Measurements from ENCODE around the gene DCAF17. TPM values are rescaled to one million over a fixed set of nuclear protein-coding genes. Genes with fewer than 3 reads are reported as not detected.

The DCAF17 gene
- total and polyA plus RNA-seq, 4 experiments from 2014 or later: 11.3 to 30.3 (median 19.5) TPM

DNA sequence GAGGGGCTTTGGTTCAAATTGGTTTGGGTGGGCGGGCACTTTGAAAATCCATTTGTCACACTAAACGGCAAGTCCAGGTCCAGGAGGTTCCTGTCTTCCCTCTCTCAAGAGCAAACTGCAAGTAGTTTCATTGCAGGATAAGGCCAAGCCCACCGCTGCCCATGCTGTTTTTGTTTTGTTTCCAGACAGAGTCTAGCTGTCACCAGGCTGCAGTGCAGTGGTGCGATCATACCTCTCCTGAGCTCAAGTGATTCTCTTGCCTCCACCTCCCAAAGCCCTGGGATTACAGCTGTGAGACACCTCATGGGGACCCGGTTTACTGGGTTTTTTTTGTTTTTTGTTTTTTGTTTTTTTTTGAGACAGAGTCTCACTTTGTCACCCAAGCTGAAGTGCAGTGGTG is 86.4 kb downstream of the DCAF17 start:
- Histone ChIP-seq H3K9me3 (ENCODE audit: control insufficient read depth in 1 of 2, low read length in 2 of 2) (no peaks in the 10 kb centered on the region), H3K4me3 (ENCODE audit: low read length in 2 of 2) (no peak overlapping the region), H3K4me1 (ENCODE audit: insufficient read depth, low read length) (peaks cover 21% of the 10 kb centered on the region), H3K36me3 (ENCODE audit: insufficient read depth, low read length) (no peaks in the 10 kb centered on the region), H3K27me3 (ENCODE audit: insufficient read depth, low read length) (peaks cover 4% of the 10 kb centered on the region), H3K27ac (ENCODE audit: low read depth, low read length) (no peak overlapping the region)
- no peak overlapping the region for H3K27ac Mint-ChIP-seq
- H3K4me3 Mint-ChIP-seq: no peak overlapping the region
- POLR2A ChIA-PET (ENCODE audit: partially characterized antibody): no interaction called here
- no peaks in the 10 kb centered on the region for H3K9me3 Mint-ChIP-seq
- CTCF ChIA-PET (ENCODE audit: partially characterized antibody): interaction anchor here (1.8 kb wide), 1 partner anchor 12 kb away, joined by 3 read pairs; no protein-coding TSS in a partner anchor
- peaks cover 24 to 30% of the 10 kb centered on the region in 2 donors for H3K27me3 Mint-ChIP-seq
- peaks cover 0 to 4% of the 10 kb centered on the region in 2 donors for H3K36me3 Mint-ChIP-seq
- intact Hi-C loops (cut with micrococcal nuclease): no loop called here
- peaks cover 4 to 21% (median 13%) of the 10 kb centered on the region in 4 donors for H3K4me1 Mint-ChIP-seq
- DNase-seq: no peak

DNA sequence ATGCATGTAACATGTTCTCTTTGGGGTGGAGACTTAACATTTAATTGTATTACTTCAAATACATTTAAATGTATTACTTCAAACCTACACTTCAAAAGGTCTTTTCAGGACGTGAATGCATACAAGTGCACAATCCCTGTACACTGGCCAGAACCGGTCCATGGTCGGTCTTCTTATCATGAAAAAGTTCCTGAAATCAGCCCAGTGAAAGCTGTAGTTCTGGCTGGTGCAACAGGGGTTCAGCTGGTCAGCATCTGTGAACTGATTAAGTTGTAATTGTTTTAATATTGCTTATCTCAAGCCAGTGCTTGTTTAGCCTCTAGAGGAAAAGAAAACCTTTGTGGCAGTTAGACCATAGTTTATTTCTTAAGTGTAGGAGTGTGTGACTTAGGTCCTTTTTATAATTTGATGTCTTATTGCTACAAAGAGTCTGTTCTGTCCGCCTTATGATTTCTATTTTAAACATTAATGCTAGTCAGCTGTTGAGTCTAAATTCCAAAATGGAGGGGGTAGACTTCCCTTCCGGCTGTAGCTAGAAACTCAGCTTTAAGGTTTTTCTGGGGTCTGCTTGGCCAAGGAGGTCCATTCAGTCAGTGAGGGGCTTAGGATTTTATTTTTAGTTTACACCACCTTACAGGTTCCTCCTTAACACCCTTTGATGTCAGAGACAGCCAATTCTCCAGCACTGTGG is 87.5 kb downstream of the DCAF17 start:
- H3K4me1 Mint-ChIP-seq: peaks cover 4 to 21% (median 13%) of the 10 kb centered on the region in 4 donors
- CTCF ChIA-PET (ENCODE audit: partially characterized antibody): interaction anchor here (1.8 kb wide), 1 partner anchor 11 kb away, joined by 3 read pairs; no protein-coding TSS in a partner anchor
- peak overlapping the region; percentile 48 to 83 (median 63) for H3K4me3 Mint-ChIP-seq
- no peak for DNase-seq
- intact Hi-C loops (cut with micrococcal nuclease): no loop called here
- POLR2A ChIA-PET (ENCODE audit: partially characterized antibody): no interaction called here
- no peak overlapping the region for H3K27ac Mint-ChIP-seq
- peaks cover 26 to 30% of the 10 kb centered on the region in 2 donors for H3K27me3 Mint-ChIP-seq
- Histone ChIP-seq H3K4me3 (ENCODE audit: low read length in 2 of 2) (no peak overlapping the region), H3K9me3 (ENCODE audit: control insufficient read depth in 1 of 2, low read length in 2 of 2) (no peaks in the 10 kb centered on the region), H3K36me3 (ENCODE audit: insufficient read depth, low read length) (no peaks in the 10 kb centered on the region), H3K27me3 (ENCODE audit: insufficient read depth, low read length) (peaks cover 4% of the 10 kb centered on the region), H3K4me1 (ENCODE audit: insufficient read depth, low read length) (peaks cover 21% of the 10 kb centered on the region), H3K27ac (ENCODE audit: low read depth, low read length) (no peak overlapping the region)
- no peaks in the 10 kb centered on the region for H3K9me3 Mint-ChIP-seq
- H3K36me3 Mint-ChIP-seq: peaks cover 0 to 4% of the 10 kb centered on the region in 2 donors

DNA sequence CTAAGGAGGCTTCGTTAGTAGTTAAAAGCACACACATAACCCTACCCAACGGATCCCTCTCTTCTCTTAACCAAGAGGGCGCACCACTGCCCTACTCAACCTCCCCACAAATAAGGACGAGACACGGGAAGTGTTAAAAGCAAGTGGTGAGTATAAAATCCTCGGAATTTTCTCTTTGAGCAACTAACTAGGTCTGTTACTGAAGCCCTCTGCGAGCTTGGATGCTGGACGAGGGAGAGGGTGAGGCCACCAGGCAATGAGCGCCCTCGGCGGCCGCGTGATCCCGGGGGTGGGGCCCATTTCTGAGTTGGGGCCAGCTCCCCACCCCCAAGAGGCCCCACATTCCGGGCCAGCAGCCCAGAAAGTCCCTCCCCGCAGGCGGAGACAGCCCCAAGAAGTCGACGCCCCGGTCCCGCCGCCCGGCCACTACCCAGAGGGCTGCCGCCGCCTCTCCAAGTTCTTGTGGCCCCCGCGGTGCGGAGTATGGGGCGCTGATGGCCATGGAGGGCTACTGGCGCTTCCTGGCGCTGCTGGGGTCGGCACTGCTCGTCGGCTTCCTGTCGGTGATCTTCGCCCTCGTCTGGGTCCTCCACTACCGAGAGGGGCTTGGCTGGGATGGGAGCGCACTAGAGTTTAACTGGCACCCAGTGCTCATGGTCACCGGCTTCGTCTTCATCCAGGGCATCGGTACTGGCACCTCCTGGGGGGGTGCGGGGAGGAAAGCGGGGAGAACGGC is 88.2 kb downstream of the DCAF17 start, which contains the start of gene CYBRD1:
TSS of gene CYBRD1 (plus strand) at position 423 of the 736 bp plus-strand sequence. CDS start at position 495, 72 bp downstream.
- DNase-seq: no peak
- Histone ChIP-seq H3K36me3 (ENCODE audit: insufficient read depth, low read length) (no peaks in the 10 kb centered on the region), H3K9me3 (ENCODE audit: control insufficient read depth in 1 of 2, low read length in 2 of 2) (no peaks in the 10 kb centered on the region), H3K4me1 (ENCODE audit: insufficient read depth, low read length) (peaks cover 21% of the 10 kb centered on the region), H3K4me3 (ENCODE audit: low read length in 2 of 2) (peak within 1 kb of the TSS; percentile 9 to 17), H3K27me3 (ENCODE audit: insufficient read depth, low read length) (peaks cover 4% of the 10 kb centered on the region), H3K27ac (ENCODE audit: low read depth, low read length) (no peak within 1 kb of the TSS)
- H3K4me3 Mint-ChIP-seq: peak within 1 kb of the TSS; percentile 60 to 83 (median 76)
- H3K36me3 Mint-ChIP-seq: no peaks in the 10 kb centered on the region
- ChIA-PET CTCF (ENCODE audit: partially characterized antibody) (interaction anchor here (1.8 kb wide), 1 partner anchor 10 kb away, joined by 3 read pairs; no protein-coding TSS in a partner anchor), POLR2A (ENCODE audit: partially characterized antibody) (no interaction called here)
- peaks cover 30% of the 10 kb centered on the region in 2 donors for H3K27me3 Mint-ChIP-seq
- no peak within 1 kb of the TSS for H3K27ac Mint-ChIP-seq
- intact Hi-C loops (cut with micrococcal nuclease): no loop called here
- peaks cover 4 to 21% (median 13%) of the 10 kb centered on the region in 4 donors for H3K4me1 Mint-ChIP-seq
- no peaks in the 10 kb centered on the region for H3K9me3 Mint-ChIP-seq

DNA sequence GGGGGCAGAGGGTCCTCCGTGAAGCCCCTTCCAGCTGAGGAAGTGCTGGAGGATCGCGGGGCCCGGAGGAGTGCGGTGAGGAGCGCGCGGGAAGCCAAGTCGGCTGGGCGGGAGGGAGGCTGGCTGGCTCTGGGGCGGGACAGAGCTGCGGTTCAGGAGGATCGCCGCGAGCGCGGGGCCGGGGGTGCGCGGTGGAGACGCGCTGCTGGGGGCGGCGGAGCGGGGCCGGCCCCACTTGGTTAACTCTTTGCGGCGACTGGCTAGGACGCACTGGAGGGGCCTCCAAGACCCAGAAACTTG is 88.7 kb downstream of the DCAF17 start:
- ChIA-PET CTCF (ENCODE audit: partially characterized antibody) (no interaction called here), POLR2A (ENCODE audit: partially characterized antibody) (no interaction called here)
- Histone ChIP-seq H3K4me1 (ENCODE audit: insufficient read depth, low read length) (peaks cover 21% of the 10 kb centered on the region), H3K9me3 (ENCODE audit: control insufficient read depth in 1 of 2, low read length in 2 of 2) (no peaks in the 10 kb centered on the region), H3K27me3 (ENCODE audit: insufficient read depth, low read length) (peaks cover 4% of the 10 kb centered on the region), H3K4me3 (ENCODE audit: low read length in 2 of 2) (peak overlapping the region in 1 of 2 donors; percentile 9), H3K36me3 (ENCODE audit: insufficient read depth, low read length) (no peaks in the 10 kb centered on the region), H3K27ac (ENCODE audit: low read depth, low read length) (no peak overlapping the region)
- Mint-ChIP-seq H3K4me3 (peak overlapping the region; percentile 60 to 83 (median 76)), H3K36me3 (no peaks in the 10 kb centered on the region), H3K9me3 (no peaks in the 10 kb centered on the region), H3K27ac (no peak overlapping the region), H3K27me3 (peaks cover 34% of the 10 kb centered on the region in 2 donors), H3K4me1 (peaks cover 4 to 21% (median 13%) of the 10 kb centered on the region in 4 donors)
- intact Hi-C loops (cut with micrococcal nuclease): no loop called here
- no peak for DNase-seq

DNA sequence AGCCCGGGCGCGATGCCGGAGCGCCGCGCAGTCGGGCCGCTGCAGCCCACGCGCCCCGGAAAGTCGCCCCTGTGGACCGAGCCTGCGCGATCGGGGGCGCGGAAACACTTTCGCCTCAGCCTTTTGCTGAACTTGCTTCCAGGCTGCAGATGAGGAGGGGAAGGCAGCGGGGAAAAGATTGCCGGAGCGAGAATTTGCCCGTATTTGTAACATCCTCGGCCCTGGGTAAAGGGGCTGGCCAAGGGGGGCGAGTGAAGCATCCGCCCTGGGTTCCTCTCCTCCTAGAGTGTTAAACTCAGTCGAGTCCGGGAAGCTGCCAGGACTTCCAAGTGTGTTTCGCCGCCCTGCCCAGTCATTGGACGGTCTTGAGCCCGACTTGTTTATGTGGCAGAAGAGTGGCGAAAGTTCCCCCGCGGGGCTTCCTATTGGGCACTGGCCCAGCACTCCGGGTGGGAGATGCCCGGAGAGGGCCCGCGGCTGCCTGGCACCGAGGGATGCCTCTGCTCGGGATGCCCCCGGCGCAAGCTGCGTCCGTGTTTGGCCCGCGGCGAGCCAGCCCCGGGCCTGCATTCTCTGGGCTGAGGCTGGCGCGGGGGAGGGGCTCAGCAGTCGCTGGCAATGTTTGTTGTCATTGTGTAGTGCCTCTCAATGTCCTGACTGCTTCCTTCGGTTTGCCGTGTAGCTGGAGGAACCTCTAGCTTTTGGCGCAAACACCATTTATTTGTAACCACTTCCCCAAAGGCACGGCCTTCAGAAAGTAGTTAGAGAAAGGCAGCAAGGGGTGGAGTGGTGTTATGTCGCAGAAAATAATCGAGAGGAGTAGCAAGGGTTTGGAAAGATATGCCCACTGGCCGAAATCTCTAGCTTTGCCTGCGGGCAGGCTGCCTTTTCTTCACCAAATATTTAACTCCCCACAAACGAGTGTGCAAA is 89.3 kb downstream of the DCAF17 start:
- Histone ChIP-seq H3K9me3 (ENCODE audit: control insufficient read depth in 1 of 2, low read length in 2 of 2) (no peaks in the 10 kb centered on the region), H3K27ac (ENCODE audit: low read depth, low read length) (no peak overlapping the region), H3K4me3 (ENCODE audit: low read length in 2 of 2) (peak overlapping the region; percentile 9 to 17), H3K27me3 (ENCODE audit: insufficient read depth, low read length) (peaks cover 4% of the 10 kb centered on the region), H3K4me1 (ENCODE audit: insufficient read depth, low read length) (peaks cover 21% of the 10 kb centered on the region), H3K36me3 (ENCODE audit: insufficient read depth, low read length) (no peaks in the 10 kb centered on the region)
- intact Hi-C loops (cut with micrococcal nuclease): no loop called here
- no peak for DNase-seq
- Mint-ChIP-seq H3K9me3 (no peaks in the 10 kb centered on the region), H3K27ac (no peak overlapping the region), H3K36me3 (no peaks in the 10 kb centered on the region), H3K27me3 (peaks cover 35 to 36% of the 10 kb centered on the region in 2 donors), H3K4me3 (peak overlapping the region; percentile 52 to 78 (median 69)), H3K4me1 (peaks cover 4 to 21% (median 13%) of the 10 kb centered on the region in 4 donors)
- ChIA-PET POLR2A (ENCODE audit: partially characterized antibody) (no interaction called here), CTCF (ENCODE audit: partially characterized antibody) (interaction anchor here (0.5 to 1.5 kb wide), 2 partner anchors 19 to 43 kb away, joined by 3 read pairs; no protein-coding TSS in a partner anchor)

DNA sequence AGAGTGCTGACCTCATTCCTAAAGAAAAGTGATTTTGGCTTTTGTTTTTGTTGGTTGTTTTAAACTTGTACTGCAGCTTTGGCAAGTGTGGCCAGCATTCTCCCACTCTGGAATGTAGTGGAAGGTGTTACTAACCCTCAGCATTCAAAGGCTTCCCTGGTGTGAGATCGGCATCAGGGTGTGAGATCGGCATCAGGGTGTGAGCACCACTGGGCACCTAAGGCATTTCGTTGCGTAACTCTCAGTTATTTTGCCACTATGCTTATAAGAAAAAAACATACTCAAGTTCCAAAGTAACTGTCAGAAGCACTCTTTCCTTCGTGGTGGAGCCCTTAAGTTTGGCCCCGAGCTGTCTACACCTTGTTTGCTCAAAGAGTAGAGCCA is 90.0 kb downstream of the DCAF17 start:
- peak overlapping the region; percentile 25 to 75 (median 50) for H3K4me3 Mint-ChIP-seq
- H3K9me3 Mint-ChIP-seq: peaks cover 0 to 3% (median 0%) of the 10 kb centered on the region in 8 donors
- peaks cover 35 to 39% of the 10 kb centered on the region in 2 donors for H3K27me3 Mint-ChIP-seq
- H3K27ac ChIP-seq (ENCODE audit: low read depth, low read length): no peak overlapping the region
- CTCF ChIA-PET (ENCODE audit: partially characterized antibody): interaction anchor here (0.5 to 1.5 kb wide), 2 partner anchors 18 to 43 kb away, joined by 3 read pairs; no protein-coding TSS in a partner anchor
- intact Hi-C loops (cut with micrococcal nuclease): no loop called here
- no peak for DNase-seq
- H3K9me3 ChIP-seq (ENCODE audit: control insufficient read depth in 1 of 2, low read length in 2 of 2): no peaks in the 10 kb centered on the region
- no peaks in the 10 kb centered on the region for H3K36me3 ChIP-seq (ENCODE audit: insufficient read depth, low read length)
- H3K4me3 ChIP-seq (ENCODE audit: low read length in 2 of 2): no peak overlapping the region
- H3K27me3 ChIP-seq (ENCODE audit: insufficient read depth, low read length): peaks cover 4% of the 10 kb centered on the region
- no peaks in the 10 kb centered on the region for H3K36me3 Mint-ChIP-seq
- POLR2A ChIA-PET (ENCODE audit: partially characterized antibody): no interaction called here
- peaks cover 4 to 21% (median 13%) of the 10 kb centered on the region in 4 donors for H3K4me1 Mint-ChIP-seq
- peaks cover 21% of the 10 kb centered on the region for H3K4me1 ChIP-seq (ENCODE audit: insufficient read depth, low read length)
- no peak overlapping the region for H3K27ac Mint-ChIP-seq
